Stimulated activated CD8-positive, alpha-beta memory T cell treated with anti-CD3 and anti-CD28 coated beads, Interleukin-7, amount 100 ng/mL, for 1 hour (primary cell): ENCODE results near the gene ATG7.
"Not testable (repeated sequence)": the region's sequence is repeated elsewhere in the genome, so short reads cannot be mapped to it uniquely, and the experiment has no call there.

Source experiments
- DNase-seq, 2 donors: peaks; one replicate each; pipeline ENCODE4 v3.0.0-alpha.2; 2020; ENCODE audit warnings: low read depth in 2 of 2

ATG7 gene

GRCh38 chr3:11254876-11255275, 17.3 kb upstream of the ATG7 start:
- no peak for DNase-seq

GRCh38 chr3:11255537-11255936, 16.7 kb upstream of the ATG7 start:
- DNase-seq: not testable (repeated sequence)

GRCh38 chr3:11258958-11259357, 13.2 kb upstream of the ATG7 start:
- no peak for DNase-seq

DNA sequence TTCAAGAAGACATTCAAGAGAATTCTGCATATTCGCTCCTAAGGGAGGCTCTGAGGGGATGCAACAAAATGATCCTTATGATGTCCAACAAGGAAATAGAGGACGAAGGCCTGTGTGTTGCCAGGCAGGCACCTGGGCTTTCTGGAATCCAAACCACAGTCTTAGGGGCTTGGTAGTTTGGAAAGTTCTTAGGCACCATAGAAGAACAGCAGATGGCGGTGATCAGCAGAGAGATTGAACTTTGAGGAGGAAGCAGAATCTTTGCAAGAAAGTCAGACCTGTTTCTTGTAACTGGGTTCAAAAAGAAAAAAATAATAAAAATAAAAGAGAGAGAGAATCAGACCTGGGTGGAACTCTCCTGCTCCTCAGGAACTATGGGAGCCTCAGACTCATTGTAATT, 11.7 kb upstream of the ATG7 start:
- no peak for DNase-seq

GRCh38 chr3:11269007-11269406, 3.2 kb upstream of the ATG7 start:
- no peak for DNase-seq

DNA sequence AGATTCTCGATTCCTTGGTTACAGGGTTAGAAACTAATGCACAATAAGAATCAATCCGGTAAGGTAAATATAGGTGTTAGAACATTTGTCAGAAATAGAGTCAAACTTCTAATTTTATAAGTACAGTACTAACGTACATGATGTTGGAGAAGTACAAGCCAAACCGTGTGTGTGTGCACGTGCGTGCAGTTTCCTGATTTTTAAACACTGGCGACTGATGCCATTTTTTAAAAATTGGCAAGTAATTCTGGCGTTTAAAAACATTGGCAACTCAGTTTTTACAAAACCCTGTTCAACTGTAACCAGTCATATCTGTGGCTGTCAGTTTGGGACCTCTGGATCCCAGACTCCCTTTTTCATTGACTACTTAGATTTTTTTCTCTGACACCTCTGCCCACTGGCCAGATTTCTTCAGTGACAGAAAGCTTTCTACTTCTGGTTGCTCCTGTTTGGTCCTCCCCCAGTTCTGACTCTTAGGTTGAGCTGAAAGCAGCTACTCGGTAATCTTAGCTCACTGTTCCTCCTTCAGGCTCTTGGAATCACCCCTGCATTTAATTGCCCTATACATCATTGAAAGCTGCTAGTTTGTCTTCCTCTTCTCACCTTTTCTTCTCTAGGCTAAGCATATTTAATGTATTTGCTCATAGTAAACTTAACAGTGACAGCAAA, 843 bp downstream of the ATG7 start:
- no peak for DNase-seq

- DNase-seq: no peak
Measured at GRCh38 chr3:11273891-11274291, 1.7 kb downstream of the ATG7 start.

GRCh38 chr3:11274566-11275142, 2.5 kb downstream of the ATG7 start:
- no peak for DNase-seq

GRCh38 chr3:11275926-11276325, 3.7 kb downstream of the ATG7 start:
- DNase-seq: no peak

DNA sequence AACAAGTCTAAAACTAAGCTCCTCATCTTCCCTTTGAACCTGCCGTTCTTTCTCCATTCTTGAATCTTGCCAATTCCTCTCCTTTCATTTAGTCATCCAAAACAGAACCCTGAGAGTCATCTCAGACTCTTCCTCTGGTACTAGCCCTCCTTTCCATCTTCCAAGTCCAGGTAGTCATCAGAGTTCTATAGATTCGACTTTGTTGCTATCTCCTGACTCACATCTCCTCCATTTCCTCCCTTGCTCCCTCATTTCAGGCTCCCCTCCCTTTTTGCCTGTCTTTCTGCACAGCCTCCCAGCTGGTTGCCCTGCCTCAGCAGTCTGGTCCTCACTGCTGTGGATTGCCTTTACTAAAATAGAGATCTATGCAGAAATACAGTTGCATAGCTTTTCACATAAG, 4.7 kb downstream of the ATG7 start:
- DNase-seq: no peak

DNA sequence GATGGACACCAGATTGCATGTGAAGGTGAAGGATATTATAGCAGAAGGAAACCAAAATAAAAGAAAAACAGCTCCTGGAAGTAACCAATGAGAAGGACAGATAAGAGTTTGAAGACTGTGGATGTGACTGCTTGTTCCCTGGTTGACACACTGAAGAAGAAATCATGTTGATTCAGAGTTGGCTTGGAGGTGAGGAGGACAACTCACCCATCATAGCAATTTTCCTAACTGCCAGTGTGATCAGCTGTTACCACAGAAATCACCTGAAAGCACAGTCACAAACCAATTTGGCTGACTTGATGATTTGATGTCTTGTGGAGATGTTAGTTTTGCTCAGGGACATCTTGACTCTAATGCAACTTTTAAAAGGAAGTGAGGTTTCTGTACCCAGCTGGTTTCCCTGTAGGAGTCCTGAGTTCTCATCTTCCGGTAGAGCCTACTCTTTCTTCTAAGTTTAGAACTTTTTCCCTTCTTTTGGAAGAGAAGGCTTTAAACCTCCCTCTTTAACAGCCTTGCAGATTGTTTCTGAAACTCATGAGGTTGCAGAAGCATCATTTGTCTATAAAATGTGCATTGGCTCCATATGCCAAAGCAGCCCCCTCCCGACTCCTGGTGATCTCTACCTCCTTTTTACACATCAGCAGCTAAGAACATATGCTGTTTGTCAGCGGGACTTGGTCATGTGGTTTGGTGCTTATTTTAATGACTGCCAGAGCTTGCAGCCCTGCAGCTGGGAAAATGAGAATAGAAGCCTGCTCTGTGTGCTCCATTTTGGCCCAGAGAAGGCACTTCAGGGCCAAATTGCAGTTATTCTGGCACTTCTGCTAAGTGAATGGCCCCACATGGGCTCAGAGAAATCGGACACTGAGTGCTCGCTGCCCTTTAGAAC, 10.3 kb downstream of the ATG7 start:
- DNase-seq: no peak

- DNase-seq: no peak
Measured at GRCh38 chr3:11283139-11283475, 10.9 kb downstream of the ATG7 start.

DNA sequence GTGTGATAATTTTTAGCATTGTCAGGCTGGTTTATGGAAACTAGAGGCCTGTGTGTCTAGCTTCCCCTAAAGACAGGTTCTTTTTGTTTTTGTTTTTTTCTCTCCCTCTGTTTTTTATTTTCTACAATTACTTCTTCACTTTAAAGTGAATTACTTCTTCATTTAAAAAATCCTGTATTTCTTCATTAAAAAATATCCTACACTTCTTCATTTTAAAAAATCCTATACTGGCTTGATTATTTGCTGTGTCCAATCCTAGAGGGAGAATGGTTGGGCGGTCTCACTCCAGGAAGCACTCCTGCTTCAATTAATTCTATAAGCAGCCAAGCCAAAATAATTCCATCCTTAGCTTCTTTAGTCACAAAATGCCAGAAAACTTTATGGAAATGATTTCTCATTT, 11.8 kb downstream of the ATG7 start:
- DNase-seq: no peak

DNA sequence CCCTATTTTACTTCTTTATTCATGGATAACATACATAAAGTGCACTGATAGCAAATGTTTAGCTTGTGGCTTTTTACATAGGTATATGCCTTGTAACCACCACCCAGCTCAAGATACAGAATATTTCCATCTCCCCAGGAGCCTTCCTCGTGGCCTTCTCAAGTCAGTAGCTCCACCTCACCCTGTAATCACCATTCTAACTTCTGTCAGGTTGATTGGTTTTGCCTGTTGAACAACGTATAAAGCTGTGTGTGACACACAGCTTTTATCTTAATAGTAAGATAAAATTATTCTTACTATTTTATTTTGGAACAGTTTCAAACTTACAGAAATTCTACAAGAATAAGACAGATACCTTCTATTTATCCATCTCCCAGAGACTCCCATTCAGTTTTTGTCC, 13.3 kb downstream of the ATG7 start:
- DNase-seq: no peak

DNA sequence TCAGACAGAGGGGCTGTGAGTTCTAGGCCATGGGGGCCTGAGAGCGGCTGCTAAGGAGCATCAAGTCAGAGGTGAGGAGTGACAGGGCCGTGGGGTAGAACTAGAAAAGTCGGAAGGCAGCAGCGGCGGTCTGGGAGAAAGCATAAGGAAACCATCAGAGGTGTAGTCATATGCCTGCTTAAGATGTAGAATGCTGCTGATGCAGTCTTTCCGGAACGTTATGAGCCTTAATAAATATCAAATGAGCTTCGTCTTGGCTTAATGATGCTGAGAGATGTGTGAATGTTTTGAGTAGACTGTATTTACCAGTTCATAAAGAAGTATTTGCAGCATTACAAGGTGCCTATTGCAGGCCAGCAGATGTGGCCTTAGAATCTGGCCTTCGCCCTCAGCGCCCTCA, 15.2 kb downstream of the ATG7 start:
- DNase-seq: no peak

- DNase-seq: no peak
Measured at GRCh38 chr3:11288021-11288491, 15.9 kb downstream of the ATG7 start.

DNA sequence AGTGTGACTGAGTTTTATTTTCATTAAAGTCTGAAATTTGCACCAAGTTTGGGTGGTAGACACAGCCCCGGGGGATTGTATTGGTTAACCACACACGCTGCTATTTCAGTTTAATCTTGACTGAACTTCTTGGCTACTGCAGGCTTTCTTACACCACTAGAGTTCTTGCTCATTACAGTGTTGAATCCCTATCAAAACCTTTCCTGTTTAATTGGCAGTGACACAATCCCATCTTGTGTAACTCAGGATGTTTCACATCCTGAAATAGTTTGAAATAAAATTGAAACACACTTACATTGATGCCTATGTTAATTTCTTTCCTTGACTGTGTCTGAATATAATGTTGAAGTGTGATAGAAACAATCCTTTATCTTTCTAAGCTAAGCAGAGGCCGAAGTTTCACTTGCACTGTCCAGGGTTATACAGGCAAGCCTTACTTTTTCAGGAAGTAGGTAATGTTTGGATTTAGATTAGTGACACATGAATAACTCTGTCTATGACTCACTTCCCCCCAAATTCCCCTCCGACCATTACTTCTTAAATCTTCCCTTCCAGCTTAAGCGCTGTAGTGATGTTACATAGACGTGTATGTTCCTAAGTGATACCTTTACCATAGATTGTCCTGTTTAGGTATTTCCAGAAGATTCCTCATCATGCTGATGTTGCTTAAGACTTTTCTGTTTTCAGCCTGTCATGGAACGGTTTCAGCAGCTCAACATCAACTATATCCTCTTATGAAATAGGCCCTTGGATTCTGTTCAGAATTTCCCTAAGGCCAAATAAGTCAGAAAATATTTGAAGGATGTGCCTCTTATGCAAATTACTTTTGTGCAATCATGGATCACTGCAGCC, 16.8 kb downstream of the ATG7 start:
- no peak for DNase-seq

- no peak for DNase-seq
Measured at GRCh38 chr3:11289864-11290263, 17.7 kb downstream of the ATG7 start.

DNA sequence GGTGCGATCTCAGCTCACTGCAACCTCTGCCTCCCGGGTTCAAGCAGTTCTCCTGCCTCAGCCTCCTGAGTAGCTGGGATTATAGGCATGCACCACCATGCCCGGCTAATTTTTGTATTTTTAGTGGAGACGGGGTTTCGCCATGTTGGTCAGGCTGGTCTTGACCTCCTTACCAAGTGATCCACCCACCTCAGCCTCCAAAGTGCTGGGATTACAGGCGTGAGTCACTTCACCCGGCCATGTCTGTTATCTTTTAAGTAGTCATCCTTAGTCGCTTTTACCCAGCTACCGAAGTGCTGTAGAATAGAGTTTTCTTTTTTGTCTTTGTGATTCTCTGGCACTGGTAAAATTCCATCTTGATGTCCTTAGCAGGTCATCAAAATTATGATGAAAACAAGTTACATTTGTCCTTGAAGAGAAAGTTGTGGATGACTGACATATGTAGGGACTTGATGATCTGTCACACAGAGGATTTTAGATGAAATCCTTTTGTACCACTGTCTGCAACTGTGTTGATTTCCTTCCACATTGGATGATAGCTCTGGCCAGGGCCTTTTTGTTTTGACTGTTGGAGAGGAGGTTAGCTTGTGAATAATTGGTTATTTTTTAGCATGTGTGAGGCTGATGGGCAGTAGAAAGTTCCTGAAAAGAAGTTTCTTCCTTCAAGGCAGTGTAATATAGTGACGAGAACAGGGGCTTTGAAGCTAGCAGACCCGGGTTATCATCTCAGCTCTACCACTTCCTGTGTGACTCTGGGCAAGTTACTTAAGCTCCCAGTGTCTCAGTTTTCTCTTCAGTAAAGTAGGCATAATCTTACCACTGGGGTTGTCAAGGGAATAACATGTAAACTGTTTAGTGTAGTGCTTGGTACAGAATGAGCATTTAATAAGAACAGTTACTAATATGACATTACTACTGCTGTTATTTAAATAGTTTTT, 18.8 kb downstream of the ATG7 start:
- DNase-seq: no peak

GRCh38 chr3:11291808-11292207, 19.6 kb downstream of the ATG7 start:
- no peak for DNase-seq

- no peak for DNase-seq
Measured at GRCh38 chr3:11297126-11297525, 24.9 kb downstream of the ATG7 start.
